ENCODE data around the gene KLF7.

- TF ChIP-seq EZH2 (IDR thresholded peaks at IDR 0.05; ENCODE audit: low read length, missing control alignments) (no peak), CTCF (conservative IDR thresholded peaks at IDR 0.05 in 1 of 2, IDR thresholded peaks at IDR 0.05 in 1 of 2; ENCODE audit: low read depth in 1 of 2, low read length in 2 of 2) (no peak)
Observed at GRCh38 chr2:207039225-207039624, 126.5 kb downstream of the KLF7 start.

Measured in fibroblast of lung (primary cell).